Body of pancreas (tissue), 4 donors: ENCODE data around the gene MAN2A2. TPM values are rescaled to one million over a fixed set of nuclear protein-coding genes. Genes with fewer than 3 reads are reported as not detected.

ENCODE experiments used
- ATAC-seq: fragments of 150-250 bp; one replicate; pipeline ENCODE4 v1.9.1; 2016
- DNase-seq, 4 donors: peaks; one replicate each; pipeline ENCODE4 v3.0.0-alpha.2; 2019
- H3K27ac ChIP-seq, 4 donors: fragments of 200-600 bp; sonication (generic); 1 replicate in 3 of 4; 2 replicates in 1 of 4; pipeline versions ENCODE4 v1.5.1 to v1.6.1; 2016 to 2019; ENCODE audit warnings: mild to moderate bottlenecking in 1 of 4, mixed read lengths in 1 of 4, moderate library complexity in 1 of 4
- H3K27me3 ChIP-seq, 2 donors: fragments of 200-600 bp; sonication (generic); one replicate each; pipeline ENCODE4 v1.6.0; 2016; ENCODE audit warnings: mild to moderate bottlenecking in 1 of 2
- H3K36me3 ChIP-seq, 2 donors: fragments of 200-600 bp; sonication (generic); replicated peaks in 1 of 2; 2 replicates each; pipeline ENCODE4 v1.5.1; 2016; ENCODE audit warnings: low read depth in 2 of 2; ENCODE audit not compliant: insufficient read depth in 1 of 2
- H3K4me1 ChIP-seq: fragments of 200-600 bp; sonication (generic); one replicate; pipeline ENCODE4 v1.6.0; 2016
- H3K4me3 ChIP-seq, 2 donors: fragments of 200-600 bp; sonication (generic); 1 replicate in 1 of 2; 2 replicates in 1 of 2; pipeline ENCODE4 v1.5.1; 2016 to 2019
- H3K9me3 ChIP-seq, 3 donors: fragments of 200-600 bp; sonication (generic); 1 replicate in 2 of 3; 2 replicates in 1 of 3; pipeline ENCODE4 v1.5.1; 2016
- POLR2A ChIP-seq, 3 donors: fragments of 450-650 bp; IDR thresholded peaks; one replicate each; pipeline ENCODE4 v1.6.1; 2016; ENCODE audit warnings: antibody characterized with exemption in 3 of 3, mild to moderate bottlenecking in 2 of 3
- WGBS, 2 donors: methylation state at CpG; one replicate each; pipeline ENCODE4 v1.1.5; 2017; 5-methylcytosine and 5-hydroxymethylcytosine counted together
- intact Hi-C: fragments of 100-400 bp; cut with DNase I; formaldehyde crosslinking; loops from one replicate; pipeline ENCODE4 v1.15.1; 2023
- total RNA-seq, 2 donors: library from RNA; depleted of rRNA; stranded (reverse); fragments of >200 nt; gene quantifications; one replicate each; pipeline ENCODE4 v1.1.0, GENCODE V29; 2016
- TF ChIP-seq, protein P1 (sequence below), 7 experiments: fragments of 450-650 bp in 4 of 7; fragments of 200-600 bp in 3 of 7; sonication (generic) in 3 of 7; IDR thresholded peaks; one replicate each; pipeline ENCODE4 v1.5.1; 2016 to 2019; ENCODE audit warnings: antibody characterized with exemption in 7 of 7

MAN2A2 gene
- total RNA-seq, 2 donors from 2014 or later, result 78.9 to 138 TPM

DNA sequence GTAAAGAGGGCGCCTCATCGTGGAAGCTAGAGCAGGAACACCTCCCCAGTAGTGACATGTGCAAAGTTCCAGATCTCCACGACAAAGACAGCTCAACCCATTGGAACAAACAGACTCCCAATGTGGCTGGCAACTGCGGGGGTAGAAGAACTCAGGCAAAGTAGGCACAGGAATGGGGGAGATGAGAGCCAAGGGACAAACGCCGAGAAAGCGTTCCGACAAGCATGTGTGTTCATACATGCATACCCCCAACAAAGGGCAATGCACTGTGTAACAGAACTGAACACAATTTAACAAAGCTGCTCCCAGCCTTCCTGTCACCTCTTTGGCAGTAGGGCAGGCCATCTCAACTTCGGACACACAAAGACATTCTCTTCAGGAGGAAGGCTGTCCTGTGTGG, 63.2 kb downstream of the MAN2A2 start:
- ATAC-seq (no peak), DNase-seq (no peak)
- WGBS, 2 donors, result 81 to 92% methylated on average over 9 of the region's 9 CpGs
- intact Hi-C loops, result no loop called here
- no peaks in the 10 kb centered on the region for H3K27me3 ChIP-seq
- H3K36me3 ChIP-seq, result peaks cover 0 to 6% of the 10 kb centered on the region in 2 donors
- TF ChIP-seq, protein P1, sequence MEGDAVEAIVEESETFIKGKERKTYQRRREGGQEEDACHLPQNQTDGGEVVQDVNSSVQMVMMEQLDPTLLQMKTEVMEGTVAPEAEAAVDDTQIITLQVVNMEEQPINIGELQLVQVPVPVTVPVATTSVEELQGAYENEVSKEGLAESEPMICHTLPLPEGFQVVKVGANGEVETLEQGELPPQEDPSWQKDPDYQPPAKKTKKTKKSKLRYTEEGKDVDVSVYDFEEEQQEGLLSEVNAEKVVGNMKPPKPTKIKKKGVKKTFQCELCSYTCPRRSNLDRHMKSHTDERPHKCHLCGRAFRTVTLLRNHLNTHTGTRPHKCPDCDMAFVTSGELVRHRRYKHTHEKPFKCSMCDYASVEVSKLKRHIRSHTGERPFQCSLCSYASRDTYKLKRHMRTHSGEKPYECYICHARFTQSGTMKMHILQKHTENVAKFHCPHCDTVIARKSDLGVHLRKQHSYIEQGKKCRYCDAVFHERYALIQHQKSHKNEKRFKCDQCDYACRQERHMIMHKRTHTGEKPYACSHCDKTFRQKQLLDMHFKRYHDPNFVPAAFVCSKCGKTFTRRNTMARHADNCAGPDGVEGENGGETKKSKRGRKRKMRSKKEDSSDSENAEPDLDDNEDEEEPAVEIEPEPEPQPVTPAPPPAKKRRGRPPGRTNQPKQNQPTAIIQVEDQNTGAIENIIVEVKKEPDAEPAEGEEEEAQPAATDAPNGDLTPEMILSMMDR (IDR thresholded peaks at IDR 0.05), result no peak
- no peak for TF ChIP-seq POLR2A (IDR thresholded peaks at IDR 0.05)
- H3K4me3 ChIP-seq, result no peak overlapping the region
- no peaks in the 10 kb centered on the region for H3K4me1 ChIP-seq
- no peaks in the 10 kb centered on the region for H3K9me3 ChIP-seq
- no peak overlapping the region for H3K27ac ChIP-seq

DNA sequence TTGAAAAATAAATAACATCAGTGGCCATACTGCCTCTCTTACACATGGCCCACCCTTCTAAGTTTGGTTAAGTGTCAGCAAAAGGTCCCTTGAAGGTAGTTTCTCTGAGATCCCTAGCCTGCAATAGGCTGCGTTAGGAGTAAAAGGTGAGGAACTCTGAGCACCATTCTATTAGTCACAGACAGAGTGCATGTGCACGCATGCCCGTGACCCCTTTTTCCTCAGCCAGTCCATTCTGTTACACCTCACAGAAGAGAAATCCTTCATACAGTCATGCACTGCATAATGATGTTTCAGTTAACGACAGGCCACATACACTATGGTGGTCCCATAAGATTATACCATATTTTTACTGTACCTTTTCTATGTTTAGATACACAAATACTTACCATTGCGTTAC, 64.1 kb downstream of the MAN2A2 start:
- Histone ChIP-seq H3K36me3 (peaks cover 0 to 3% of the 10 kb centered on the region in 2 donors), H3K4me1 (no peaks in the 10 kb centered on the region), H3K27ac (no peak overlapping the region), H3K9me3 (no peaks in the 10 kb centered on the region), H3K4me3 (no peak overlapping the region), H3K27me3 (no peaks in the 10 kb centered on the region)
- ATAC-seq (no peak), DNase-seq (no peak)
- intact Hi-C loops, result no loop called here
- WGBS, 2 donors, result 95 to 96% methylated on average over 5 of the region's 5 CpGs
- TF ChIP-seq, protein P1 (IDR thresholded peaks at IDR 0.05), result no peak
- TF ChIP-seq POLR2A (IDR thresholded peaks at IDR 0.05), result no peak

DNA sequence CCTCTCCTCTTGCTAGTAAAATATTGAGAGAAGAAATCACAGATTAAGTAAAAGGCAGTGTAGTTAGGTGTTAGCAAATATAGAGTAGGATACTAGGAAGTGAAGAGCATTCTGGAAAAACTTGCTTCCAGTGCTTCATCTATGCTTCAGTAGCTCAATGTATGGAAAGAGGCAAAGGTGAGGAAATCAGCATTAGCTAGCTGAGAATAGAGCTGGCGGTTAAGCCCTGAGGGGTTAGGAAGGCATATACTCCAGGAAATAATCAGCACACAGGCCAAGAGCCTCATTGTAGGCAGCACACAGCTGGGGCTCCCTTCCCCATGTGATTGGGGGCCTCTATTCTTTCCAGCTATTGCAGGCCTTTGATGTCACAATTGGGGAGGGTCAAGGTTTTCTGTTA, 65.3 kb downstream of the MAN2A2 start:
- peaks cover 0 to 3% of the 10 kb centered on the region in 2 donors for H3K36me3 ChIP-seq
- H3K27ac ChIP-seq, result no peak overlapping the region
- no peaks in the 10 kb centered on the region for H3K9me3 ChIP-seq
- TF ChIP-seq, protein P1 (IDR thresholded peaks at IDR 0.05), result no peak
- no peak for TF ChIP-seq POLR2A (IDR thresholded peaks at IDR 0.05)
- H3K4me1 ChIP-seq, result no peaks in the 10 kb centered on the region
- no peaks in the 10 kb centered on the region for H3K27me3 ChIP-seq
- DNase-seq, result no peak
- H3K4me3 ChIP-seq, result no peak overlapping the region
- 91 to 100% methylated on average over 1 of the region's 1 CpG for WGBS, 2 donors
- no peak for ATAC-seq
- intact Hi-C loops, result no loop called here

DNA sequence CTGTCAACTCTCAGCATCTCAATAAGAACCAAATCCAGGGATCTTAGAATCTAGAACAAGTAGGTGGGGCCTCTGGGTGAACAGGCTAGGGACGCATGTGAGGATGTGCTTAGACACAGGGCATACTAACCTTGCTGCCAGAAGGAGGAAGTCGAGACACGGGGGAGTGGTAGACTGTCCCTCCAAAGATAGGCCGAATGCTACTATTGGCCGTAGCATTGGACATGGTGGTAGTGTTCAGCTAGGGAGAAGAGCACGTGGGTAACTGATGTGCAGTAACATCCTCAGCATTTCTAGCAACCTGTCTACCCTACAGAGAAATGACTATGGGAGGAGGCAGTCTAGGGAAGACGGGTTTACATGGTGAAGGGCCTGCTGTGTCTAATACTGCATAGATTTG, 67.2 kb downstream of the MAN2A2 start:
- WGBS, 2 donors, result 87 to 90% methylated on average over 7 of the region's 7 CpGs
- TF ChIP-seq POLR2A (IDR thresholded peaks at IDR 0.05), result no peak
- TF ChIP-seq, protein P1 (IDR thresholded peaks at IDR 0.05), result no peak

DNA sequence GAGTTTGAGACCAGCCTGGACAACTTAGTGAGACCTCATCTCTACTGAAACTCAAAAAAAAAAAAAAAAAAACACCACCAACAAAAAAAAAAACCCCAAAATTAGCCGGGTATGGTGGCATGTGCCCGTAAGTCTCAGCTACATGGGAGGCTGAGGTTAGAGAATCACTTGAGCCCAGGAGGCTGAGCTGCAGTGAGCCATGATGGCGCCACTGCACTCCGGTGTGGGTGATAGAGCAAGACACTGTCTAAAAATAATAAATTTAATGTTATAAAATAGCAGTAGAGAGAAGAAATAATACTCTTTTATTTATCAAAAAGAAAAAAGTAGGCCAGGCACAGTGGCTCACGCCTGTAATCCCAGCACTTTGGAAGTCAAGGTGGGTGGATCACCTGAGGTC, 69.0 kb downstream of the MAN2A2 start:
- ATAC-seq (no peak), DNase-seq (no peak)
- no peak for TF ChIP-seq POLR2A (IDR thresholded peaks at IDR 0.05)
- TF ChIP-seq, protein P1 (IDR thresholded peaks at IDR 0.05), result no peak
- H3K4me1 ChIP-seq, result no peaks in the 10 kb centered on the region
- no peaks in the 10 kb centered on the region for H3K27me3 ChIP-seq
- intact Hi-C loops, result no loop called here
- no peaks in the 10 kb centered on the region for H3K9me3 ChIP-seq
- no peak overlapping the region for H3K27ac ChIP-seq
- H3K4me3 ChIP-seq, result no peak overlapping the region
- no peaks in the 10 kb centered on the region for H3K36me3 ChIP-seq
- 94% methylated on average over 5 of the region's 5 CpGs for WGBS, 2 donors

More for the DNA sequence above, 67.2 kb downstream of the MAN2A2 start:
- H3K36me3 ChIP-seq, result peaks cover 0 to 3% of the 10 kb centered on the region in 2 donors
- ATAC-seq, result no peak
- H3K27ac ChIP-seq, result no peak overlapping the region
- H3K27me3 ChIP-seq, result no peaks in the 10 kb centered on the region
- no peaks in the 10 kb centered on the region for H3K9me3 ChIP-seq
- H3K4me1 ChIP-seq, result no peaks in the 10 kb centered on the region
- H3K4me3 ChIP-seq, result no peak overlapping the region
- intact Hi-C loops, result no loop called here
- DNase-seq, result no peak
